ENCODE results near the gene MORC1. TPM values are rescaled to one million over a fixed set of nuclear protein-coding genes. Genes with fewer than 3 reads are reported as not detected.

MORC1 gene
- total RNA-seq, 2 experiments from 2014 or later, result not detected

- no peak for TF ChIP-seq EZH2phosphoT487 (IDR thresholded peaks at IDR 0.05; ENCODE audit: borderline replicate concordance, low read depth, low read length)
- no peak for TF ChIP-seq CTCF (conservative IDR thresholded peaks at IDR 0.05; ENCODE audit: low read length)
- no peak within 1 kb of the TSS for H3K4me2 ChIP-seq (ENCODE audit: low read length)
- no peaks in the 10 kb centered on the region for H3K9me3 ChIP-seq (ENCODE audit: low read length)
- no peaks in the 10 kb centered on the region for H3K36me3 ChIP-seq (ENCODE audit: insufficient read depth, low read length)
- intact Hi-C loops (cut with micrococcal nuclease; ENCODE audit: unreplicated experiment), result no loop called here
- BruUV-seq (replicated peaks), result no TSS peak
- H2AFZ ChIP-seq (ENCODE audit: low read length), result no peak within 1 kb of the TSS
- no peaks in the 10 kb centered on the region for H3K9me2 ChIP-seq (ENCODE audit: insufficient read depth, low read length)
- ChIA-PET CTCF (ENCODE audit: unreplicated experiment) (no interaction called here), POLR2A (interaction anchor here (1.4 kb wide), 1 partner anchor 17 kb away, joined by 3 read pairs; no protein-coding TSS in a partner anchor)
- no peak within 1 kb of the TSS for H3K4me3 ChIP-seq (ENCODE audit: low read depth, low read length, poor library complexity, severe bottlenecking)
- no peaks in the 10 kb centered on the region for H3K79me2 ChIP-seq (ENCODE audit: insufficient read depth, low read depth, low read length)
- H3K4me1 ChIP-seq (ENCODE audit: insufficient read depth, low read length, poor library complexity, severe bottlenecking), result no peaks in the 10 kb centered on the region
- no peak within 1 kb of the TSS for H3K27ac ChIP-seq (ENCODE audit: low read depth, low read length, poor library complexity, severe bottlenecking)
- DNase-seq (ENCODE audit: low spot score), result no peak
- no peaks in the 10 kb centered on the region for H4K20me1 ChIP-seq (ENCODE audit: insufficient read depth, low read length)
Measured at GRCh38 chr3:108953700-108954099, 164.2 kb downstream of the MORC1 start, which contains the start of gene GUCA1C. GUCA1C (minus strand) TSS chr3:108953879; CDS start chr3:108953762, 117 bp downstream.

GRCh38 chr3:108953210-108953609, 164.7 kb downstream of the MORC1 start:
- Histone ChIP-seq H3K36me3 (ENCODE audit: insufficient read depth, low read length) (no peaks in the 10 kb centered on the region), H4K20me1 (ENCODE audit: insufficient read depth, low read length) (no peaks in the 10 kb centered on the region), H3K79me2 (ENCODE audit: insufficient read depth, low read depth, low read length) (no peaks in the 10 kb centered on the region), H3K4me3 (ENCODE audit: low read depth, low read length, poor library complexity, severe bottlenecking) (no peak overlapping the region), H2AFZ (ENCODE audit: low read length) (no peak overlapping the region), H3K4me2 (ENCODE audit: low read length) (no peak overlapping the region), H3K27ac (ENCODE audit: low read depth, low read length, poor library complexity, severe bottlenecking) (no peak overlapping the region), H3K9me3 (ENCODE audit: low read length) (no peaks in the 10 kb centered on the region), H3K4me1 (ENCODE audit: insufficient read depth, low read length, poor library complexity, severe bottlenecking) (no peaks in the 10 kb centered on the region), H3K9me2 (ENCODE audit: insufficient read depth, low read length) (no peaks in the 10 kb centered on the region)
- no peak for DNase-seq (ENCODE audit: low spot score)
- intact Hi-C loops (cut with micrococcal nuclease; ENCODE audit: unreplicated experiment), result no loop called here
- CTCF ChIA-PET (ENCODE audit: unreplicated experiment), result no interaction called here
- TF ChIP-seq EZH2phosphoT487 (IDR thresholded peaks at IDR 0.05; ENCODE audit: borderline replicate concordance, low read depth, low read length), result no peak
- TF ChIP-seq CTCF (conservative IDR thresholded peaks at IDR 0.05; ENCODE audit: low read length), result no peak
- BruUV-seq (replicated peaks), result no TSS peak
- POLR2A ChIA-PET, result interaction anchor here (1.4 kb wide), 1 partner anchor 17 kb away, joined by 3 read pairs; no protein-coding TSS in a partner anchor

GRCh38 chr3:108951820-108952501, 166.0 kb downstream of the MORC1 start:
- ChIA-PET POLR2A (no interaction called here), CTCF (ENCODE audit: unreplicated experiment) (no interaction called here)
- H4K20me1 ChIP-seq (ENCODE audit: insufficient read depth, low read length), result no peaks in the 10 kb centered on the region
- no peak for DNase-seq (ENCODE audit: low spot score)
- H3K36me3 ChIP-seq (ENCODE audit: insufficient read depth, low read length), result no peaks in the 10 kb centered on the region
- no TSS peak for BruUV-seq (replicated peaks)
- no peaks in the 10 kb centered on the region for H3K4me1 ChIP-seq (ENCODE audit: insufficient read depth, low read length, poor library complexity, severe bottlenecking)
- H3K27ac ChIP-seq (ENCODE audit: low read depth, low read length, poor library complexity, severe bottlenecking), result no peak overlapping the region
- H3K9me2 ChIP-seq (ENCODE audit: insufficient read depth, low read length), result no peaks in the 10 kb centered on the region
- no peak overlapping the region for H3K4me2 ChIP-seq (ENCODE audit: low read length)
- H2AFZ ChIP-seq (ENCODE audit: low read length), result no peak overlapping the region
- no peak overlapping the region for H3K4me3 ChIP-seq (ENCODE audit: low read depth, low read length, poor library complexity, severe bottlenecking)
- H3K9me3 ChIP-seq (ENCODE audit: low read length), result no peaks in the 10 kb centered on the region
- H3K79me2 ChIP-seq (ENCODE audit: insufficient read depth, low read depth, low read length), result no peaks in the 10 kb centered on the region
- TF ChIP-seq CTCF (conservative IDR thresholded peaks at IDR 0.05; ENCODE audit: low read length) (no peak), EZH2phosphoT487 (IDR thresholded peaks at IDR 0.05; ENCODE audit: borderline replicate concordance, low read depth, low read length) (no peak)
- intact Hi-C loops (cut with micrococcal nuclease; ENCODE audit: unreplicated experiment), result no loop called here
